ENCODE data around the gene SIAE. TPM values are rescaled to one million over a fixed set of nuclear protein-coding genes. Genes with fewer than 3 reads are reported as not detected.

SIAE gene
- total and polyA plus RNA-seq, 10 of the 15 experiments (the other 5 are each of a cell fraction or from before 2014, with no cell fraction given): 0.93 to 6.9 (median 4.2) TPM

DNA sequence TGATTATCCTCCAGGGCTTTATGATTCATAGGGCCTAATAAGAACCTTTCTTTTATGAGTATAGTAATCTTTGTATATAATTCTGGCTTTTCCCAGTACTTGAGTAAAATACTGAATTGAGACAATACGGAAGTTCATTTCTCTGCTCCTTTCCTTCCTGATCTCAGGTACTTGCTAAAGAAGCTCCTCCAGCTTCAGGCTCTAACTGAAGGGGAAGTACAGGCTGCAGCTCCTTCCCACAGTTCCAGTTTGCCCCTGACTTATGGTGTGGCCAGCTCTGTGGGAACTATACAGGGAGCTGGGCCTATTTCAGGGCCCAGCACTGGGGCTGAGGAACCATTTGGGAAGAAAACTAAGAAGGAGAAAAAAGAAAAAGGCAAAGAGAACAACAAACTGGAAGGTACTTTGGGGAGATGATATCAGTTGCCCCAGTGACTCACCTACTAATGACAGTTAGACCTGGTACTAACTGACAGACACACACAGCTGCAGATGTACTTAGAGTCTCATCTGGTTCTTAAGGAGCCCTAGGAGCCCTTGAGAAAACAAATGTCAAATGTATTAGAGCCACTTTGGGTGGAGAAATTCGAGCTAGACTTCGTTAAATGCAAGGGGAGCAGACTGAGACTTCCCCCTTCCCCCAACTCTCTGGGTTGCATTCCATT is 47.9 kb downstream of the SIAE start:
- Histone ChIP-seq H3K27me3 (replicated peaks in 1 of 2; ENCODE audit: control insufficient read depth in 2 of 2, insufficient read depth in 2 of 2, low read length in 1 of 2) (no peaks in the 10 kb centered on the region), H3K9ac (ENCODE audit: control insufficient read depth, insufficient read depth, low read length) (no peak overlapping the region), H3K9me3 (replicated peaks; ENCODE audit: control insufficient read depth, insufficient read depth, low read length) (no peaks in the 10 kb centered on the region), H3K4me2 (ENCODE audit: control insufficient read depth, insufficient read depth) (no peak overlapping the region), H3K4me1 (ENCODE audit: control insufficient read depth, insufficient read depth, low read length) (no peaks in the 10 kb centered on the region), H2AFZ (ENCODE audit: control insufficient read depth, low read depth, low read length) (no peak overlapping the region), H3K27ac (ENCODE audit: control insufficient read depth, insufficient read depth) (no peak overlapping the region), H4K20me1 (ENCODE audit: control insufficient read depth, insufficient read depth) (no peaks in the 10 kb centered on the region), H3K79me2 (ENCODE audit: control insufficient read depth, insufficient read depth, low read length) (peaks cover 21% of the 10 kb centered on the region), H3K36me3 (ENCODE audit: control insufficient read depth in 2 of 2, insufficient read depth in 2 of 2, low read length in 1 of 2) (peaks cover 2 to 24% of the 10 kb centered on the region in 2 experiments; a peak in 3 of 4 replicates), H3K4me3 (no peak overlapping the region)
- TF ChIP-seq ZNF217 (IDR thresholded peaks at IDR 0.05) (no peak), IKZF2 (IDR thresholded peaks at IDR 0.05) (no peak), ZBED1 (IDR thresholded peaks at IDR 0.05; ENCODE audit: borderline replicate concordance) (no peak)
- TF ChIP-seq, protein P1, sequence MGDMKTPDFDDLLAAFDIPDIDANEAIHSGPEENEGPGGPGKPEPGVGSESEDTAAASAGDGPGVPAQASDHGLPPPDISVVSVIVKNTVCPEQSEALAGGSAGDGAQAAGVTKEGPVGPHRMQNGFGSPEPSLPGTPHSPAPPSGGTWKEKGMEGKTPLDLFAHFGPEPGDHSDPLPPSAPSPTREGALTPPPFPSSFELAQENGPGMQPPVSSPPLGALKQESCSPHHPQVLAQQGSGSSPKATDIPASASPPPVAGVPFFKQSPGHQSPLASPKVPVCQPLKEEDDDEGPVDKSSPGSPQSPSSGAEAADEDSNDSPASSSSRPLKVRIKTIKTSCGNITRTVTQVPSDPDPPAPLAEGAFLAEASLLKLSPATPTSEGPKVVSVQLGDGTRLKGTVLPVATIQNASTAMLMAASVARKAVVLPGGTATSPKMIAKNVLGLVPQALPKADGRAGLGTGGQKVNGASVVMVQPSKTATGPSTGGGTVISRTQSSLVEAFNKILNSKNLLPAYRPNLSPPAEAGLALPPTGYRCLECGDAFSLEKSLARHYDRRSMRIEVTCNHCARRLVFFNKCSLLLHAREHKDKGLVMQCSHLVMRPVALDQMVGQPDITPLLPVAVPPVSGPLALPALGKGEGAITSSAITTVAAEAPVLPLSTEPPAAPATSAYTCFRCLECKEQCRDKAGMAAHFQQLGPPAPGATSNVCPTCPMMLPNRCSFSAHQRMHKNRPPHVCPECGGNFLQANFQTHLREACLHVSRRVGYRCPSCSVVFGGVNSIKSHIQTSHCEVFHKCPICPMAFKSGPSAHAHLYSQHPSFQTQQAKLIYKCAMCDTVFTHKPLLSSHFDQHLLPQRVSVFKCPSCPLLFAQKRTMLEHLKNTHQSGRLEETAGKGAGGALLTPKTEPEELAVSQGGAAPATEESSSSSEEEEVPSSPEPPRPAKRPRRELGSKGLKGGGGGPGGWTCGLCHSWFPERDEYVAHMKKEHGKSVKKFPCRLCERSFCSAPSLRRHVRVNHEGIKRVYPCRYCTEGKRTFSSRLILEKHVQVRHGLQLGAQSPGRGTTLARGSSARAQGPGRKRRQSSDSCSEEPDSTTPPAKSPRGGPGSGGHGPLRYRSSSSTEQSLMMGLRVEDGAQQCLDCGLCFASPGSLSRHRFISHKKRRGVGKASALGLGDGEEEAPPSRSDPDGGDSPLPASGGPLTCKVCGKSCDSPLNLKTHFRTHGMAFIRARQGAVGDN (IDR thresholded peaks at IDR 0.05): no peak
- DNase-seq (ENCODE audit: low read depth, low spot score) (no peak), ATAC-seq (no peak), FAIRE-seq (no peak)
- POLR2A ChIA-PET: interaction anchor here (1.0 kb wide), 1 partner anchor 328 kb away, joined by 3 read pairs; no protein-coding TSS in a partner anchor
- intact Hi-C loops (cut with micrococcal nuclease; ENCODE audit: unreplicated experiment): no loop called here
- CTCF ChIA-PET: interaction anchor here (0.7 to 1.0 kb wide), 2 partner anchors 16 to 18 kb away, joined by 3 to 4 read pairs; no protein-coding TSS in a partner anchor
- no TSS peak for BruUV-seq (replicated peaks)
- RAD21 ChIA-PET (ENCODE audit: unreplicated experiment): no interaction called here
- SMC1A ChIA-PET (ENCODE audit: uncharacterized antibody, unreplicated experiment): interaction anchor here (0.5 to 1.9 kb wide), 3 partner anchors 8 to 579 kb away, joined by 3 to 5 read pairs (median 3); no protein-coding TSS in a partner anchor
- in situ Hi-C loops (cut with MboI): no loop called here
- 97% methylated on average over 3 of the region's 3 CpGs for WGBS (ENCODE audit: insufficient coverage, insufficient replicate concordance, low lambda C conversion rate, missing lambda C conversion rate)
